Stimulated activated memory B cell treated with anti-CD40 and anti-IgM and Interleukin-4, amounts not matched to agents 10 μg/mL and 1 μg/mL and 100 μg/mL, for 72 hours (primary cell): Measurements from ENCODE around the gene IGFBP3.

Experiments used
- ATAC-seq: fragments of 150-1000 bp; cut with Tn5 transposase; 2 replicates; pipeline ENCODE4 v1.10.0; 2021
- H3K27ac Mint-ChIP-seq: one replicate; pipeline ENCODE4 v1.8.0; 2022; ENCODE audit warnings: mild to moderate bottlenecking, mixed read lengths
- H3K27me3 Mint-ChIP-seq: one replicate; pipeline ENCODE4 v1.8.0; 2022; ENCODE audit warnings: mixed read lengths
- H3K36me3 Mint-ChIP-seq: one replicate; pipeline ENCODE4 v1.8.0; 2022; ENCODE audit warnings: mixed read lengths
- H3K4me1 Mint-ChIP-seq: one replicate; pipeline ENCODE4 v1.8.0; 2022; ENCODE audit warnings: mixed read lengths
- H3K4me3 Mint-ChIP-seq: one replicate; pipeline ENCODE4 v1.8.0; 2022; ENCODE audit warnings: mild to moderate bottlenecking, moderate library complexity, mixed read lengths
- H3K9me3 Mint-ChIP-seq: one replicate; pipeline ENCODE4 v1.8.0; 2022; ENCODE audit warnings: mixed read lengths

Gene IGFBP3

DNA sequence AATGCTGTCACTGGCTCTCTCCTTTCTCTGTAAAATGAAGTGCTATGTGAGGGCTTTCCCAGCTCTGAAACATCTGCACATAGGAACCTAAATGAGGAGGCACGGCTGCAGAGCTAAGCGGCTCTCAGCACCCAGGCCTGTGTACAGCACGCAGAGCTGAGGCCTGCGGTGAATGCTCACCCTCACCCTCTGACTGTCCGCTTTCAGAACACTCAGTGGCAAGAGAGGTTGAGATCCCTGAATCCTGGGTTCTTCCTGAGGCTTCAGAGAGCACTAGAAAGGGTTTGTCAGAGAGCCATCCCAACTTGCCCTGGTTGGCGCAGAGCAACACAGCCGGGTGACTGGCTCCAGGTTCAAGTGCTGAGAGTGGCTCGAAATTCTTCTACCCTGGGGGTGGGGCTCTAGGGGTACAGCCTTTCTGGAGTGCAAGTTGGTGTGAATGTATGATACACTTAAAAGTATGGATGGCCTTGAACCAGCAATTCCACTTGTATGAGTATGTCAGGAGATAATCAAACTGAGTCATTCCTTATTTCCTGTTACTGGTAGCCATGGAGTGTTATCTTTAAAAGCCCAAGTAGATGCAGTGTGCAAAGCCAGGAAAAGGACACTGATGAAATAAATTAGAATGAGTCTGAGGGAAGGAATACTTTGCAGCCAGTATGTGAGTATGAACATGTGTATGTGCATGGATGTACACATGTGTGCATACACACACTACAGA lies 46.5 kb downstream of the IGFBP3 start:
- H3K27me3 Mint-ChIP-seq, result no peaks in the 10 kb centered on the region
- ATAC-seq, result no peak
- H3K27ac Mint-ChIP-seq, result no peak overlapping the region
- no peaks in the 10 kb centered on the region for H3K4me1 Mint-ChIP-seq
- H3K4me3 Mint-ChIP-seq, result no peak overlapping the region
- peaks cover 7% of the 10 kb centered on the region for H3K9me3 Mint-ChIP-seq
- H3K36me3 Mint-ChIP-seq, result no peaks in the 10 kb centered on the region

DNA sequence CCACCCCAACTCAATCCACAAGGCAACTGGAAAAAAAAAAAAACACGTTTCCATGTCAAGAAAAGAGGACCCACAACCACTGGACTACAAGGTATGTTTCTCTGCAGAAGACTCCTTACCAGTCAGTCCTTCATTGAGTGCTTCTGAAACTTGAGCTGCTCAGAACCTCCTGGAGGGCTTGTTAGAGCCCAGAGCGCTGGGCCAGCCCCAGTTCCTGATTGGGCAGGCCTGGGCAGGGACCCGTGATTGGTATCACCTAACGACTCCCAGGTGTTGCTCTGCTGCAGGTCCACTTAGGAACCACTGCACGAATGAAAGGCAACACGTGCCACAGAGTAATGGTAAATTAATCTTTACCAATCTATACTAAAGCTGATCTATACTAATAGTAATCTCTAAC lies 47.7 kb downstream of the IGFBP3 start:
- Mint-ChIP-seq H3K4me1 (no peaks in the 10 kb centered on the region), H3K27ac (no peak overlapping the region), H3K36me3 (no peaks in the 10 kb centered on the region), H3K27me3 (no peaks in the 10 kb centered on the region), H3K4me3 (no peak overlapping the region), H3K9me3 (peaks cover 2% of the 10 kb centered on the region)
- ATAC-seq, result no peak

DNA sequence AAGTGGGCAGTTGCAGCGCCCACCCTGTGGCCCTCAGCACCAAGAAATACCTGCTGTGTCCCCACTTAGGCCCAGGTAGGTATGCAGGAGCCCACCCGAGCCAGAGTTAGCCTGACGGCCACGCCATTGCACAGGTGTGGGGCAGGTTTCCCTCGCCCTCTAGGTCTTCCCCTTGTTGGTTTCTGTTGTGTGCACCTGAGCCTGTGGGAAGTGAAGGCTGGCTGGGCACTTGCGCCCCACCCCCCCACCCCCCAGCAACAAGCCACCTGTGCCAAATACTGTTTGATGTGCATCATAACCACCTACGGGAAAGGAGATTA lies 48.1 kb downstream of the IGFBP3 start, which contains the start of gene CCDC201:
CCDC201 (minus strand) TSS at position 48 of the 320 bp plus-strand sequence. CDS start 75 bp downstream, outside the sequence.
- Mint-ChIP-seq H3K36me3 (no peaks in the 10 kb centered on the region), H3K27ac (no peak within 1 kb of the TSS), H3K4me3 (no peak within 1 kb of the TSS), H3K4me1 (no peaks in the 10 kb centered on the region), H3K27me3 (no peaks in the 10 kb centered on the region), H3K9me3 (no peaks in the 10 kb centered on the region)
- no peak for ATAC-seq

DNA sequence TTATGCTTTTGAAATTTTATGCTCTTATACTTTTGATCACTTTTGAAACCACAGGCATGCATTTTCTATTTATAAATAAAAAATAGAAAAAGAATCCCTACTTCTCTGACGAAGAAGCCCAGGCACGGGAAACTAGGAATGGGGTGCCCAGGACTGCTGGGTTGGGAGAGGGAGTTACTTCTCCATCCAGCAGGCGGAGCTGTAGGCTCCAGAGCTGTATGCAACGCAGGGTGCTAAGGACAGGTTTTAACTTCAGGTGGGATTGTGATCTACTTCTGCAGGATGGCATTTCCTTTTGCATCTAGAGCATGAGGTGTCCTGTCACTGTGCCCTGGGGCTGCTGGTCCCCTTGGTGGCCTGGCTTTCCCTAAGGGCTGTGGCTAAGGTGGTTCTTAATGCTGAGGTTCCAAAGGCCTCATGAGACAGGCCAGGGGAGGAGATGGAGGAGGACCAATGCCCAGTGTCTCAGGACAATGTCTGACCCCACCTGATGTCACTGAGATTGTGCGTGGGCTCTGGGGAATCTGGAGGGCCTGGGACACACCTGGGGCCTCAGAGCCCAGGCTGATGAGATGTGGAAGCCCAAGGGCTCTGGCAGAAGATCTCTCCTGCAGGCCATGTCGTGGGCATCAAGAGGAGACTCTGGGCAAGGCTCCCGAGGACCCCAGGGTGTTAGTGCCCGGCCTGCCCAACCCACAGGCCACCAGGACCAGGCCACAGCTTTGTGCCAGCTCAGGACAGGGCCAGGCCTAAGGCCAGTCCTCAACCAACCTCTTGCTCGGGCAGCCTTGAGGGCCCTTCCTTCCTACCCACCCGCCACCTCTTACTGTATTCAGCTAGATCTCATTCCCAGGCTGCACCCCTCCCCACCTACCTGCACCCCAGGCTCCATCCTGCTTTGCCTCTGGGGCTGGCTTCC lies 48.7 kb downstream of the IGFBP3 start:
- Mint-ChIP-seq H3K27me3 (no peaks in the 10 kb centered on the region), H3K9me3 (peaks cover 4% of the 10 kb centered on the region), H3K36me3 (no peaks in the 10 kb centered on the region), H3K27ac (no peak overlapping the region), H3K4me1 (no peaks in the 10 kb centered on the region), H3K4me3 (no peak overlapping the region)
- ATAC-seq, result peak; percentile 4

DNA sequence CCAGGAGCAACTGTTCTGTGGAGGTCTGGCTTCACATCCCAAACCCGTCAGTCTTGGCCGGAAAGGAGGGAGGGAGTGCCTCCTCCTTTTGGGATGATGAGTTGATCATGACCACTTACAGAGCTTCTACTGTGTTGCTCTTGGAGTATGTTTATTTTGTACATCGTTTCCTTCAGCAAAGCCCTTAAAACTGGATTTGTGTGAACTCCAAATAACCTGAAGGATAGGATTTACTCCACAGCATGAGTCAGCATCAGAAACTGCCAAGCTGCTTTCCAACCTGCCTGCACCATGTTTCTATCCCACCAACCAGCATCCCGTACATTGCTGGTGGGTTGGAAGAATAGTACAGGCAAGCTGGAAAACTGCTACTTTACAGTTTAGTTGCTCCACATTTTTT lies 51.6 kb downstream of the IGFBP3 start:
- H3K27me3 Mint-ChIP-seq, result peaks cover 15% of the 10 kb centered on the region
- ATAC-seq, result no peak
- peaks cover 4% of the 10 kb centered on the region for H3K9me3 Mint-ChIP-seq
- H3K4me1 Mint-ChIP-seq, result no peaks in the 10 kb centered on the region
- no peak overlapping the region for H3K27ac Mint-ChIP-seq
- no peak overlapping the region for H3K4me3 Mint-ChIP-seq
- no peaks in the 10 kb centered on the region for H3K36me3 Mint-ChIP-seq

DNA sequence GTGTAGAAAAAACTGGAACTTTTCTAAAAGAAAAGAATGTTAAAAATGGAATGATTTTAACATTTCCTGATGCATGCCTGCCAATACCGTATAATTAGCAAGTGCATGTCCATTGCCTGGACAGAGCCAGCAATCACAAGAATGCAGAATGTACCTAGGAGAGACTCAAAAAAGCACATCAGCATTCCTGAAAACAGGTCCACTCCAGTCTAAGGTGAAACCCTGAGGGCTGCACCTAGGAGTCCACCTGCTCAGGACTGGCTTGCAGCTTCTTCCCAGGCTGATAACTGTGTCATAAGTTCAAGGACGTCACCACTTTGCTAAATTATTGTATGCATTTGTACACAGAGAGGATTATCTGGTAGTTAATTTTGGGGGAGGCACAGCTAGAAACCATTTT lies 53.6 kb downstream of the IGFBP3 start:
- no peak overlapping the region for H3K27ac Mint-ChIP-seq
- H3K4me1 Mint-ChIP-seq, result no peaks in the 10 kb centered on the region
- H3K27me3 Mint-ChIP-seq, result peaks cover 32% of the 10 kb centered on the region
- H3K36me3 Mint-ChIP-seq, result no peaks in the 10 kb centered on the region
- peaks cover 4% of the 10 kb centered on the region for H3K9me3 Mint-ChIP-seq
- H3K4me3 Mint-ChIP-seq, result no peak overlapping the region
- ATAC-seq, result no peak

DNA sequence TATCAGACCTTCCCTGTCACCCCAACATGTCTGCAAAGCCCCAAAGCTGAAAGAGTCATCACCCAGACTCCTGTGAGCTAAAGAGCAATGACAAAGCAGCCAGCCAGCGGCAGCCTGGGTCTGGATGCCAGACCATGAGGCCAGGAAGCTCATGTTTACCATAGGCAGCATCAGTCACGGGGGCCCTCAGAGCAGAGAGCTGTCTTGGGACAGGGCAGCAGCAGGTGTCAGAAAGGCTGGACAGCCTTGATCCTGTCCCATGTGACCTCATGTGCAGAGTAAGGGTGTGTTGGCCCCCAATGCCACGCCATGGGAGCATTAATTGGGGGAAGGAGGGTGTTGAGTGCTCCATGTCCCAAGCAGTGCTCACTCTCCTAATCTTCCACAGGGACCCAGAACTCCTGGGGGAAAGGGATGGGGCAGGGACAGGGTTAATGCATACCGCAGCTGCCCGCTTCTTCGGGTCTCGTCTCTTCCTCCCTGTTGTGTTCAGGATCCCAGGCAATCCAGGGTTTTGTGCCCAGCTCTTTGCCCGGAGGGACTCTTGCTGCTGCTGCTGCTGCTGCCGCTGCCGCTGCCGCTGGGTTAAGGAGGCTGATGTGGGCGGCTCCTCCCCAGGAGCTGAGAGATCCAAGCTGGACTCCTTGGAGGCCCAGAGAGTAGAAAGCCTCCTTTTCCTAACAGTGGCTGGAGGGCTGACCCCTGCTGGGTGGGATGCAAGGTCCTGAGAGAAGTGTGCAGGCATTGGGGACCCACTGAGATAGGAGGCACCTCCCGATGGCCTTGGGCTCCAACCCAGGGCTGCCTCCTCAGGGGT lies 55.3 kb downstream of the IGFBP3 start:
- H3K27me3 Mint-ChIP-seq, result peaks cover 32% of the 10 kb centered on the region
- no peaks in the 10 kb centered on the region for H3K4me1 Mint-ChIP-seq
- peak; percentile 4 for ATAC-seq
- H3K36me3 Mint-ChIP-seq, result no peaks in the 10 kb centered on the region
- H3K9me3 Mint-ChIP-seq, result peaks cover 4% of the 10 kb centered on the region
- H3K4me3 Mint-ChIP-seq, result no peak overlapping the region
- no peak overlapping the region for H3K27ac Mint-ChIP-seq

DNA sequence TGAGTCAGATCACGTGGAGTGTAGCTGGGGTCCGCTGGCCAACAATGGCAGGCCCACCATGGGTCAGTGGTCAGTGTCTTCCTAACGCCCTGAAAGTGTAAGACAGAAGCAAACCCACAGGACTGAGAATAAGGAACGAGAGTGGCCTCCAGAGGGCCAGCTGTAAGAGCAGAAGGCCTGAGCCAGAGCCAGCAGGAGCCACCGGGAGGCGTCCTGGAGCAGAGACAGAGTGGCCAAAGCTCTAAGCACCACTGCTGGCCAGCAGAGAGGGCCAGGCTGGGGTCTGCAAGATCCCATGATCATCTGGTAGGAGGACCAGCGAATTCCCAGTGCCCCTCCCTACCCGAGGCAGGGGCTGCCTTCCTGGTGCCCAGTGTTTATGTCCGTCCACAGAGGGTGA lies 57.4 kb downstream of the IGFBP3 start:
- H3K27ac Mint-ChIP-seq, result no peak overlapping the region
- H3K36me3 Mint-ChIP-seq, result no peaks in the 10 kb centered on the region
- peaks cover 4% of the 10 kb centered on the region for H3K9me3 Mint-ChIP-seq
- peaks cover 47% of the 10 kb centered on the region for H3K27me3 Mint-ChIP-seq
- H3K4me1 Mint-ChIP-seq, result no peaks in the 10 kb centered on the region
- H3K4me3 Mint-ChIP-seq, result no peak overlapping the region
- no peak for ATAC-seq
